HG03469 (cell line): ENCODE measurements around the gene NTRK1.
"Not testable (repeated sequence)": the region's sequence is repeated elsewhere in the genome, so short reads cannot be mapped to it uniquely, and the experiment has no call there.

Experiments
- ATAC-seq: cut with Tn5 transposase; IDR thresholded peaks from one replicate; pipeline ENCODE4 v1.9.1; 2021; ENCODE audit warnings: mild to moderate bottlenecking, moderate library complexity, moderate number of reproducible peaks; ENCODE audit not compliant: unreplicated experiment

NTRK1 gene

DNA sequence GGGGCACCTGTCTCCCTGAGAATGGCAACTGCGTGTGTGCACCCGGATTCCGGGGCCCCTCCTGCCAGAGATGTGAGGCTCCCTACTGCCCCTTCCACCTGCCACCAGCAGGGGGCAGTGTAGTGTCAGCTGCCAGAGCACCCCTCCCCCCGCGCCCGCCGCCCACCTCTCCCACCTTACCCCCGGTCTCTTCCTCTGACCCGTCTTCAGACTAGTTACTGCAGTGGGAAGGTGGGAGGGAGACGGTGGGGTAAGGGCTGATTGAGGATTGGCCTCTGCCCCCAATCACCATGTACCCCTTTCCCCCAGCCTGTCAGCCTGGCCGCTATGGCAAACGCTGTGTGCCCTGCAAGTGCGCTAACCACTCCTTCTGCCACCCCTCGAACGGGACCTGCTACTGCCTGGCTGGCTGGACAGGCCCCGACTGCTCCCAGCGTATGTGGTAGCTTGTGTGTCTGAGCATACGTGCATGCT lies 49.7 kb downstream of the NTRK1 start:
- ATAC-seq, result no peak

DNA sequence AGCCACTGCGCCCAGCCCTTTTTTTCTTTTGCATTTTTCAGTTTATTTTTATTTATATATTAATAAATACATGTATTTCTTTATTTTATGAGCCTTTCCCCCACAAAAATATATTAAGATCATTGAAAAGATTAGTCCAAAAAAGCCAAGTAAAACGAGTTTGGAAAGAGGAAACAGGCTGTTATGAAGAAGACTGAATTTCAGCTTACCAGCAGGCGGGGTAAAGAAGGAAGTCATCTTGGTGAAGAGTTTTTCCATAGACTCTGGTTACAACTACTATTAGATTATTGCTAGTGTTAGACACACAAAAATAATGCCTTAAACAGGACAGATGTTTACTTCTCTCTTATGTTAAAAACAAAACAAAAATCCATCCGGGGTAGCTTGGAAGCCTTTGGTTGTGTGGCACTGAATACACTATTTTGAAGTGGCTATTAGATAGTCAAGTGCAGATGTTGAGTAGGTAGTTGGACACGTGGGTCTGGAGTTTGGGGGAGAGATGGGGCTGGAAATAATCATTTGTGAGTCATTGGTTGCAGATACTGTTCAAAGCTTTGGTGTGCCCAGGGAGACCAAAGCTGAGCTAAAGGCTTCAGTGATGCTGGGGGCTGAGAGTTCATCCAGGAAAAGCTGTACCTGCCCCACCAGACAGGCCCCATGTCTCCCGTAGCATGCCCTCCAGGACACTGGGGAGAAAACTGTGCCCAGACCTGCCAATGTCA lies 51.1 kb downstream of the NTRK1 start:
- ATAC-seq, result no peak

DNA sequence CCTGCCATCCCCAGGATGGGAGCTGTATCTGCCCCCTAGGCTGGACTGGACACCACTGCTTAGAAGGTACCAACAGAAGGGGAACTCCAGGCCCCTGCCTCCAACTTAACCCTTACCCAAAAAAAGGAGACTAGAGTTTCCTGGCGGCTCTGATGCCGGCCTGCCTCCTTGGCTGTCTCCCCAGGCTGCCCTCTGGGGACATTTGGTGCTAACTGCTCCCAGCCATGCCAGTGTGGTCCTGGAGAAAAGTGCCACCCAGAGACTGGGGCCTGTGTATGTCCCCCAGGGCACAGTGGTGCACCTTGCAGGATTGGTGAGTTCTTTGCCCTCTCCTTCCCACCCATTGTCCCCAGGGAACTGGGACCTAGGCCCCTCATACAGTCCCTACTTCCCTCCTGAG lies 51.6 kb downstream of the NTRK1 start:
- ATAC-seq, result no peak

DNA sequence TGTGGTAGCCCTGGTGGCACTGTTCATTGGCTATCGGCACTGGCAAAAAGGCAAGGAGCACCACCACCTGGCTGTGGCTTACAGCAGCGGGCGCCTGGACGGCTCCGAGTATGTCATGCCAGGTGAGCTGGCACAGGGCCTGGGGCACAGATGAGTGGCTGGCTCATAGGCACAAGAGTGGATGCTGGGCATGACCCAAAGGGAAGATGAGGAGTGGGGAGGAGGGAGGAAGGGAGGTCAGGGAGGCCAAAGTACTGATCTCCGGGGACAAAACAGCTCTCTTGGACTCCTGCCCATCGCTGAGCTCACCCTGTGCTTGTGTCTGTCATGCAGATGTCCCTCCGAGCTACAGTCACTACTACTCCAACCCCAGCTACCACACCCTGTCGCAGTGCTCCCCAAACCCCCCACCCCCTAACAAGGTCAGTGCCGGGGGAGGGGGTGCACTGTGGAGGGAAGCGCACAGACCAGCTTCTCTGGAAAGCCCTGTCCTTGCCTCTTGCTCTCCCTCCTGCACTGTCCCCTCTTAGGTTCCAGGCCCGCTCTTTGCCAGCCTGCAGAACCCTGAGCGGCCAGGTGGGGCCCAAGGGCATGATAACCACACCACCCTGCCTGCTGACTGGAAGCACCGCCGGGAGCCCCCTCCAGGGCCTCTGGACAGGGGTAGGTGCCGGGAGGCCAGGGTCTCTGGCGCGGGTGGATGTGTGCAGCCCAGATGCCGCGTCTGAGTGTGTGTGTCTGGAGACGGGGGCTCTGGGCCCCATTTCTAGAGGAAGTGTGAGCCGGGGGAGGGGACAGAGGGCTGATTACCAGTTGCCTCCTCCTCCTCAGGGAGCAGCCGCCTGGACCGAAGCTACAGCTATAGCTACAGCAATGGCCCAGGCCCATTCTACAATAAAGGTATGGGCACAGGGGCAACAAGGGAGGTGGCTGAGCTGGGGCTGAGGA lies 52.5 kb downstream of the NTRK1 start:
- ATAC-seq, result no peak

DNA sequence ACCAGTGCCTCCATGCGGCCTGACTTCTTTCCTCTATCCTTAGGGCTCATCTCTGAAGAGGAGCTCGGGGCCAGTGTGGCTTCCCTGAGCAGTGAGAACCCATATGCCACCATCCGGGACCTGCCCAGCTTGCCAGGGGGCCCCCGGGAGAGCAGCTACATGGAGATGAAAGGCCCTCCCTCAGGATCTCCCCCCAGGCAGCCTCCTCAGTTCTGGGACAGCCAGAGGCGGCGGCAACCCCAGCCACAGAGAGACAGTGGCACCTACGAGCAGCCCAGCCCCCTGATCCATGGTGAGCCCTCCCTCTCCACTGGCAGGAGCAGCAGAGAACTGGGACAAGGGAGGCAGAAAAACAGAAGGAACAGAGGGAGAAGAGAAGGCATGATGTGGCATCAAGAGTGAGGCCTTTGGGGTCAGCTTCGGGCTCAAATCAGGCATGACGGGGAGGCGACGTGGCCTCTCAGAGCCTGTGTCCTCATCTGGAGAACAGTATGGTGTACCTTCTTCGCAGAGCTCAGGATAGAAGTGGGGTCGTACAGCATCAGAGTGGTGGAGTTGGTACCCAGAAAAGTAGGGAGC lies 53.2 kb downstream of the NTRK1 start:
- no peak for ATAC-seq

DNA sequence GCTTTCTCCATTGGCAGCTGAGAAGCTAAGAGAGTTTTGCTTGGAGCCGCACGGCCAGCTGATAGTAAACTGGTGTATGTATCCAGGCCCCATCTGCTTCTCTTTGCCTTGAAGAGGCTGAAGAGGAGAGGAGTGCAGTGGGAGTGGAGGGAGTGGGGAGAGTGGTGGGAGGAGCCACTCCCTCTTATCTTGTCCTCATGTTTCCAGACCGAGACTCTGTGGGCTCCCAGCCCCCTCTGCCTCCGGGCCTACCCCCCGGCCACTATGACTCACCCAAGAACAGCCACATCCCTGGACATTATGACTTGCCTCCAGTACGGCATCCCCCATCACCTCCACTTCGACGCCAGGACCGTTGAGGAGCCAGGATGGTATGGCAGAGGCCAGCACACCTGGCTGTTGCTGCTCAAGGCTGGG lies 53.8 kb downstream of the NTRK1 start:
- no peak for ATAC-seq

DNA sequence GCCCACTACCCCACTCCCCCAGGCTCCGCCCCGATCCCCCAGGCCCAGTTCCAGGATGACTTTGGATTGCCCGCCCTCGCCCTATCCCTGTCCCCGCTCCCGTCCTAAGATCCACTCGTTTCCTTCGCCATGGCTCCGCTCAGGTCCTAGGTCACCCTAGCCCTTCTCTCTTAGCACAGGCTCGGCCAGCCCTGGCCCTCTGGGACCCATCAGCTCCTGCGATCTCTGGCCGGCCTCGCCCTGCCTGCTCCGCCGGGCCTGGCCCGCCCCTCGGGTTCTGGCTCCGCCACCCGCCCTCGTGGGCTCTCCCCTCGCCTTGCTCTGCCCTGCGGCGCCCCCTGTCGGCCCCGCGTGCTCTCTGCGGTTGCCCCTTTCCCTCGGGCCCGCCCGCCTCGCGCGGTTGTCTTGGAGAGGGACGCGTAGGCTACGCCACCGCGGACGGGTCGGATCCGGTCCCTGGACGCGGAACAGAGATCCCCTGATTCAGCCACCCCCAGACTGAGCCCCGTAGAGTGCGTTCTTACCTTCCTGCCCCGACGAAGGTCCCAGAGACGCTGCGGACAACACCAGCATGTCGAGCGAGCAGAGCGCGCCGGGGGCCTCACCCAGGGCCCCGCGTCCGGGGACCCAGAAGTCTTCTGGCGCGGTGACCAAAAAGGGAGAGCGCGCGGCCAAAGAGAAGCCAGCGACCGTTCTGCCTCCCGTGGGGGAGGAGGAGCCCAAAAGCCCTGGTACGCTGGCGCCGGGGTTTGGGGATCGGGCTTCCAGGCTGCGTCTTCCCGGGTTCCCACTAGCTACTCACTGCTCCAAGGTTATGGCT lies 59.8 kb downstream of the NTRK1 start, which contains the start of gene LRRC71:
TSS of gene LRRC71 (plus strand) at position 400 of the 820 bp plus-strand sequence. CDS start at position 572, 172 bp downstream.
- no peak for ATAC-seq

DNA sequence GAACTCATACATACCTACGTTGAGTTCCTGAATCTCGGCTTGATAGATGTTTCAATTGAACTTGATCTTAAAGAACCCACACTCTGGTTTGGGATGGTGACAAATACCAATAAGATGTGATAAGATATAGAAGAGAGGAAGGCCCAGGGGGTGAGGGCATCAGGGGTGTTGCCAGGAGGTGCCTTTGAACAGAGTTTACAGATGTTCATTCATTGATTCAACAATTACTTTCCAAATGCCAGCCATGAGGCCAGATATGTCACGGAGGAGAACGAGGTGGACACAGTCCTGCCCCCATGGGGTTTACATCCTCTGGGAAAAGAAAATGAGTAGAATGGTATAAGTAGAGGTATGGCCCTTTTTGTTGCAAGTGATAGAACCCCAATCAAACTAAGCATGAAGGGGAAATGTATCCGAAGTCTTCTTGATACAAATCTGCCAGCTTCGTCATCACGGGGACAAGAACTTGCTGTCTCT lies 60.4 kb downstream of the NTRK1 start:
- no peak for ATAC-seq

DNA sequence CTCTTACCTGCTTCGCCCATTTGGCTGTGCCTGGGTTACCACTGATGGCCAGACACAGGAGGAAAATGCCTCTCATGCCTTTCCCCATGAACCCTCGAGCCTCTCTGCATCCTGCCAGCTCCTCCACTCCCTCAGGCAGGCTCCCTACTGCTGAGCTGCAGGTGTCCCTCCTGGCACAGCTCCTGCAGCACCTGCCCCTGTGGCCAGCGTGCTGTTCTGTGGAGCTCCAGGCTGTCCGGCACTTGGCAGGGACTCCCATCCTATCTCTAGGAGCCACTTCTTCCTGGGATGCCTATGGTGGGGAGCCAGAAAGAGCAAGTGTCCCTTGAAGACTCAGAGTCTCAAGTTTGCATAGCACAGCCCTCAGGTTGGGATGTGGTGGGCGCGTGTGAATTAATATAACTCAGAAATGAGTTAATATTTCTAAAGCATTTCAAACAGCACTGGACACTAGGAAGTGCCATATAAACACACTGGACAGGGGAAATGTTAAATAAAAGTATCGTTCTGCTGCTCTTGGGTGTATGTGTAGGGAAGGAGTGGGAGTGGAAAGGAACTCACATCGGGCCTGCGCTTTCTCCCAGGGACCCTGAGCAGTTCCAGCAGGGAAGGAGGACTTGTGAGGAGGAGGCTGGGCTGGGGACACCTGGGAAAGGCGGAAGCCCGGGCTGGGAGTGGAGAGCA lies 62.5 kb downstream of the NTRK1 start:
- ATAC-seq, result no peak

DNA sequence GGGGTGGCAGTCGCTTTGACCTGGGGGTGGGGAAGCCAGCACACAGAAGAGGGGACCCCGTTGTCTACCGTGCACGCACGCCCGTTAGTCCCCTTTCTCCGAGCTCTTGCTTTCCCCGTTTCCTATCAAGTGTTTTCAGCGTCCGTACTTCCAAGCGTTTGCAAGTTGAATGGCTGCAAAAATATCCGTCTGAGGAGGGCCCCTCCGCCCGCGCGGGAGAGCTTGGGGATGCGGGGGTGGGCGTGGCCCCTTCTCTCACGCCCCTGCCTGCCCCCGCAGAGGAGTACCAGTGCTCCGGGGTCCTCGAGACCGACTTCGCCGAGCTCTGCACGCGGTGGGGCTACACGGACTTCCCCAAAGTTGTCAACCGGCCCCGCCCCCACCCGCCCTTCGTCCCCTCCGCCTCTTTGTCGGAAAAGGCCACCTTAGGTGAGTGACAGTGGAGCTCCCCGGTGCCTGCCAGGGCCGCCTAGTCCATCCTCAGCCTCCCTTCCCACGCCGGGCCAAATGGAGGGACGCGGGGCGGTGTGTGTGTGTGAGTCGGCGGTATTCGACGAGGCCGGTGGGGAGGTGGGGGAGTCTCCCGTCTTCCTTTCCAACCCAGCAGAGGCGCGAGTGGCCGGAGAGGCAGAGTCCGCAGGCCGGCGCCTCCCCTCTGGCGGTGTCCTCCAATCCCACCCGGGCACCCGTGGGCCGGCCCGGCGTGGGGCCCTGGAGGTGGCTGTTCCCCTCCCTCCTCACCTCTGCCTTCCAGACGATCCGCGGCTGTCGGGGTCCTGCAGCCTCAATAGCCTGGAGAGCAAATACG lies 63.2 kb downstream of the NTRK1 start:
- ATAC-seq, result no peak

DNA sequence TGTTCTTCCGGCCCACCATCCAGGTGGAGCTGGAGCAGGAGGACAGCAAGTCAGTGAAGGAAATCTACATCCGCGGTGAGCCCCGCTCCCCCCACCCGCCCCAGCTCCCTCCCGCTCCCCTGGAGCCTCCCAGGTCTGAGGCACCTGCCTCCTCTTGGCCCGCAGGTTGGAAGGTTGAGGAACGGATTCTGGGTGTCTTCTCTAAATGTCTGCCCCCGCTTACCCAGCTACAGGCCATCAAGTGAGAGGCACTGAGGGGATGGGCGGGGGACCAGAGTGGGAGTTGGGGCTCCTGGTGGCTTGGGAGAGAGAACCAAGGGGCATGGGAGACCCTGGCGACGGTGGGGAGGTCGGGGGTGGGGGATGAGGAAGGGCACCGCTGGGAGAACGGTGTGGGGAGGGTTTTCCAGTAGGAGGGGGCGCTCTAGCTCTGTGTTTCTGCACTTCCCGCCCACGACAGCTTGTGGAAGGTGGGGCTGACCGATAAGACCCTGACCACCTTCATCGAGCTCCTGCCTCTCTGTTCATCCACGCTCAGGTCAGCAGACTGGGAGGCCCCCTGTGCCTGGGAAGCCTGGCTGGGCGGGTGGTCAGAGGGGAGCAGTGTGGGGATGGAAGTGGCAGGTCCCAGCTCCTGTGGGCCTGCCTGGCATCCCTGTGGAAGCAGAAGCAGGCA lies 64.0 kb downstream of the NTRK1 start:
- no peak for ATAC-seq

DNA sequence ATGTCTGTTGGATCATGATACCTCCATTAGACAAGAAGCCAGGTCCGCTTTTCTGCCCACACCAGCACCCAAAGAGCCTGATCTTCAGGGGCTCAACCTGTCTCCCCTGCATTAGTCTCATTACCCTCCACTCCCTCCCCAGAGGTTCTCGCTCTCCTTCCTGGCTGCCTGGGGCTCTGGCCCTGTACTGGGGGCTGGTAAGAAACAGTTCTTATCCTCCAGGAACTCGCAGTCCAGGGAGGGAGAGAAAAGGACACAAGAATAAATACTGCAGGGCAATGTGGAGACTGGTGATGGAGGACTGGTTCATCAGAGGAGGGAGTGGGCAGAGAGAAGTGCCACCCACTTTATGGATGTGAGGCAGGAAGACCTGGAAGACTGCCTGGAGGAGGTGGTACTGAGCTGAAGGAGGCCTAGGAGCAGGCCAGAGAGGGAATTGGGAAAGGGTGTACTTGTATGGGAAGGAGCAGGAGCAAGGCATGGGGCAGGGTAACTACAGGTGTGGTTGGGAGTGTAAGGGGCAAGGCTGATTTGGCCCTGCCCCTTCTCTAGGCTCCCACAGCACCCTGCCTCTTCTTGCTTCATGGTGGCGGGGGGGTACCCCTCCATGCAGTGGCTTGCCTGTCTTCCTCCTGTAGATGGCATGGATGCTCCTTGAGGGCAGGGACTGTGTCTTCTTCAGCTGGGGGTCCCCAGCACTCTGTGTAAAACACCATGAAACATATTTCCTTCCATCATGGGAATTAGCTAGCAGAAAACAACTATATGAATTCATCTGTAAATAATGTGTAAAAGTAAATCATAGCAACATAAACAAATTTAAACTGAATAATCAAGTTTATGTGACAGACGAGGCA lies 64.7 kb downstream of the NTRK1 start:
- ATAC-seq, result no peak

DNA sequence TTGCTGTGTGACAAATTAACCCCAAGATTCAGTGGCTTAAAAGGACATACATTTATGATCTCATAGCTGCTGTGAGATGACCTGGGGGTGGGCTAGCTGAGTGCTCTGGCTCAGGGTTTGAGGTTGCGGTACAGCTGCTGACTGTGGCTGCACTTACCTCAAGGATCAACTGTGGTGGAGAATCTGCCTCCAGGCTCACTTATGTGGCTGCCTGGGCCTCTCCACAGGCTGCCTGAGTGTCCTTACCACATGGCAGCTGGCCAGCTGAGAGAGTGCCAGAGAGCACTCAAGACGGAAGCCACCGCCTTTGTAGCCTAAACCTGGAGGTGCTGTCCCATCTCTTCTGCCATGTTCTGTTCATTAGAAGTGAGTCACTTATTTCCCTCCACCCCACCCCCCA lies 65.5 kb downstream of the NTRK1 start:
- no peak for ATAC-seq

DNA sequence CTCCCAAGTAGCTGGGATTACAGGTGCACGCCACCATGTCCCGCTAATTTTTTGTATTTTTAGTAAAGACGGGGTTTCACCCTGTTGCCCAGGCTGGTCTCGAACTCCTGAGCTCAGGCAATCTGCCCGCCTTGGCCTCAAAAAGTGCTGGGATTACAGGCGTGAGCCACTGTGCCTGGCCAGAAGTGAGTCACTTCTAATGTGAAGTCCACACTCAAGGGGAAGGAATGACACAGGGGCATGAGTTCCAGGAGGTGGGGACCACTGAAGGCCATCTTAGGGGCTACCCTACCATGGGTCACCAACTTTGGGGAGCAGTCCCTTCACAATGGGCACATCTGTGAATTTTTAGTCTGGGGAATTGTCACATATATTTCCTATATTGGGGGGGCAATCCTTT lies 66.0 kb downstream of the NTRK1 start:
- not testable (repeated sequence) for ATAC-seq

DNA sequence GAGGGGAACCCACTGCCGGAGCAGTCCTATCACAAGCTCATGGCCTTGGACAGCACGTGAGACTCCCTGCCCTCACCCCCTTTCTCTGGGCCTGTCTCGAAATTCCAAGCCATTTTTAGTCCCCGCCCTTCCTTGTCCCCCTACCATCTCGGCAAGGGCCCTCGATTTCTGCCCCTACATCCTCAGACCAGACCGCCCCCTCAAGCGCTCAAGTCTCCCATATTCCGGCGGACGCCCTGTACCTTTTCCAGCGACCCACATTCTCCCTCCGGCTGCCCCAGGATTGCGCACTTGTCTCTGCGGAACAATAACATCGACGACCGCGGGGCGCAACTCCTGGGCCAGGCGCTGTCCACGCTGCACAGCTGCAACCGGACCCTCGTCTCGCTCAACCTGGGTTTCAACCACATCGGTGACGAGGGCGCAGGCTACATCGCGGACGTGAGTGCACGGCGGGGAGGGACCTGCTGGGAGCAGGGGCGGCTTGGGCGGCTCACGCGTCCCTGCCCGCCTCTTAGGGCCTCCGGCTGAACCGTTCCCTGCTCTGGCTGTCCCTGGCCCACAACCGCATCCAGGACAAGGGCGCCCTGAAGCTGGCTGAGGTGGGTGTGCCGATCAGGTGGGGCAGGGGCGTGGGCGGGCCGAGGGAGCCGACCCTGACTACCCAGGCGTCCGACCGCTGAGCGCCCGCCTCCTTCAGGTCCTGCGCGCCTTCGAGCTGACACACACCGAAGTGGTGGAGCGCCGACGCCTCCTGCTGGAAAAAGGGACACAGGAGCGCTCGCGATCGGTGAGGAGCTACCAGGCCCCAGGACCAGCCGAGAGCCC lies 66.8 kb downstream of the NTRK1 start:
- ATAC-seq, result no peak

DNA sequence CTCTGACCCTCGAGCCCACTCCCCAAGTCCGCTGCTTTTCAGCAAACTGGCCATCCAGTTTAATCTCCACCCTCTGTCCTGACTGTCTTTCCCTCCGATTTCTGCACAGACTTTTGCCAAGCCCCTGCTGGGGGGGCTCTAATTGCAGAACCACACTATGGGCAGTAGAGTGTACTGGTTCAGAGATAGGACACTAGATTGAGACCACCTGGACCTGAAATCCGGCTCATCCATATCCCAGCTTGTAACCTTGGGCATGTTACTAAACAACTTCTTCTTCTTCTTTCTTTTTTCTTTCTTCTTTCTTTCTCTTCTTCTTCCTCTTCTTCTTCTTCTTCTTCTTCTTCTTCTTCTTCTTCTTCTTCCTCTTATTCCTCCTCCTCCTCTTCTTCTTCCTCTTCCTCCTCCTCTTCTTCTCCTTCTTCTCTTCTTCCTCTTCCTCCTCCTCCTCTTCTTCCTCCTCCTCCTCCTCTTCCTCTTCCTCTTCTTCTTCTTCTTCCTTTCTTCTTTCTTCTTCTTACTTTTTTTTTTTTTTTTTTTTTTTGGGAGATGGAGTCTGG lies 67.5 kb downstream of the NTRK1 start:
- ATAC-seq, result no peak
